ENCODE results near the gene TP53RK. TPM values are rescaled to one million over a fixed set of nuclear protein-coding genes. Genes with fewer than 3 reads are reported as not detected.

Gene TP53RK
- total and polyA plus RNA-seq, 2 of the 13 experiments (the other 11 are each of a cell fraction or from before 2014, with no cell fraction given) = 12.9 to 25.5 TPM

DNA sequence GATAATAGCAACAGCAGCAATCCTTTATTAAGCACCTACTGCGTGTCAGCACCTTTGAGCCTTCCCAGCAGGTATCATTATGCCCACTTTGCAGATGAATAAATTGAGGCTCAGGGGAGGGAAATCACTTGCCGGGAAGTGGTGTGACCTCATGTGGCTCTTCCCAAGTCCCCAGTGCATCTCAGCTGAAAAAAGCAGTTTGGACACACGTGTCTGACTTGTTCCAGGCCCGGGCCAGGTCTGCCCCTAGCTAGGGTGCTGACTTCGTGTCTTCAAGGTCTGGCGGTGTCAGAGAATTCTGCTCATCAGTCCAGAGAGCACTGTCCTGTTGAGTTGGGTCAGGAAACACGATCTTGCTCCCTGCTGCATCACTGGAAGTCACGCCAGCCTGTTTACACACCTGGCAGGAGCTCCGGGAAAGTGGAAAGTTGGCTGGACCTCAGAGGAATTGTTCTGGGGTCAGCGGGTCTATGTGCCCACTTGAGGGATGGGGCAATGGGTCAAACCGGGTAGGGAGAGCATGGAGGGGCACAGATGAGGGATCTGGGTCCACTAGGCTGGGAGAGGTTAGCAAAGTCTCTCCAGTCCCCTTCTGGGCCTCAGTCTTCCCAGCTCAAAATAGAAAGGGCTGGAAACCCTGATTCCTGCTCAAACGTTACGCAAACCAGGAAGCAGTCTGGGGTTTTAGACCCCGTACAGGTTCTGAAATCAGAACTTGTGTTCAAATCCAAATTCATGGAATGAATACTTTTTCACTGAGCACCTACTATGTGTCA is 48.5 kb downstream of the TP53RK start (continued):
- TF ChIP-seq PHF8 (CRISPR knock-in tag; IDR thresholded peaks at IDR 0.05) = no peak
- no peak for TF ChIP-seq ZNF569 (CRISPR knock-in tag; IDR thresholded peaks at IDR 0.05; ENCODE audit: borderline replicate concordance)
- TF ChIP-seq SRSF9 (IDR thresholded peaks at IDR 0.05; ENCODE audit: borderline replicate concordance, insufficient read depth, low read depth, low read length, poor library complexity, severe bottlenecking) = no peak
- TF ChIP-seq NKX3-1 (CRISPR knock-in tag; IDR thresholded peaks at IDR 0.05) = no peak
- peak; percentile 70 for TF ChIP-seq SALL1 (CRISPR knock-in tag; IDR thresholded peaks at IDR 0.05)
- TF ChIP-seq GMEB1 (CRISPR knock-in tag; IDR thresholded peaks at IDR 0.05; ENCODE audit: borderline replicate concordance) = peak; percentile 40; the same call in 1 of the 2 replicates
- no peak for TF ChIP-seq ZNF235 (CRISPR knock-in tag; IDR thresholded peaks at IDR 0.05; ENCODE audit: borderline replicate concordance)
- TF ChIP-seq, protein P1, sequence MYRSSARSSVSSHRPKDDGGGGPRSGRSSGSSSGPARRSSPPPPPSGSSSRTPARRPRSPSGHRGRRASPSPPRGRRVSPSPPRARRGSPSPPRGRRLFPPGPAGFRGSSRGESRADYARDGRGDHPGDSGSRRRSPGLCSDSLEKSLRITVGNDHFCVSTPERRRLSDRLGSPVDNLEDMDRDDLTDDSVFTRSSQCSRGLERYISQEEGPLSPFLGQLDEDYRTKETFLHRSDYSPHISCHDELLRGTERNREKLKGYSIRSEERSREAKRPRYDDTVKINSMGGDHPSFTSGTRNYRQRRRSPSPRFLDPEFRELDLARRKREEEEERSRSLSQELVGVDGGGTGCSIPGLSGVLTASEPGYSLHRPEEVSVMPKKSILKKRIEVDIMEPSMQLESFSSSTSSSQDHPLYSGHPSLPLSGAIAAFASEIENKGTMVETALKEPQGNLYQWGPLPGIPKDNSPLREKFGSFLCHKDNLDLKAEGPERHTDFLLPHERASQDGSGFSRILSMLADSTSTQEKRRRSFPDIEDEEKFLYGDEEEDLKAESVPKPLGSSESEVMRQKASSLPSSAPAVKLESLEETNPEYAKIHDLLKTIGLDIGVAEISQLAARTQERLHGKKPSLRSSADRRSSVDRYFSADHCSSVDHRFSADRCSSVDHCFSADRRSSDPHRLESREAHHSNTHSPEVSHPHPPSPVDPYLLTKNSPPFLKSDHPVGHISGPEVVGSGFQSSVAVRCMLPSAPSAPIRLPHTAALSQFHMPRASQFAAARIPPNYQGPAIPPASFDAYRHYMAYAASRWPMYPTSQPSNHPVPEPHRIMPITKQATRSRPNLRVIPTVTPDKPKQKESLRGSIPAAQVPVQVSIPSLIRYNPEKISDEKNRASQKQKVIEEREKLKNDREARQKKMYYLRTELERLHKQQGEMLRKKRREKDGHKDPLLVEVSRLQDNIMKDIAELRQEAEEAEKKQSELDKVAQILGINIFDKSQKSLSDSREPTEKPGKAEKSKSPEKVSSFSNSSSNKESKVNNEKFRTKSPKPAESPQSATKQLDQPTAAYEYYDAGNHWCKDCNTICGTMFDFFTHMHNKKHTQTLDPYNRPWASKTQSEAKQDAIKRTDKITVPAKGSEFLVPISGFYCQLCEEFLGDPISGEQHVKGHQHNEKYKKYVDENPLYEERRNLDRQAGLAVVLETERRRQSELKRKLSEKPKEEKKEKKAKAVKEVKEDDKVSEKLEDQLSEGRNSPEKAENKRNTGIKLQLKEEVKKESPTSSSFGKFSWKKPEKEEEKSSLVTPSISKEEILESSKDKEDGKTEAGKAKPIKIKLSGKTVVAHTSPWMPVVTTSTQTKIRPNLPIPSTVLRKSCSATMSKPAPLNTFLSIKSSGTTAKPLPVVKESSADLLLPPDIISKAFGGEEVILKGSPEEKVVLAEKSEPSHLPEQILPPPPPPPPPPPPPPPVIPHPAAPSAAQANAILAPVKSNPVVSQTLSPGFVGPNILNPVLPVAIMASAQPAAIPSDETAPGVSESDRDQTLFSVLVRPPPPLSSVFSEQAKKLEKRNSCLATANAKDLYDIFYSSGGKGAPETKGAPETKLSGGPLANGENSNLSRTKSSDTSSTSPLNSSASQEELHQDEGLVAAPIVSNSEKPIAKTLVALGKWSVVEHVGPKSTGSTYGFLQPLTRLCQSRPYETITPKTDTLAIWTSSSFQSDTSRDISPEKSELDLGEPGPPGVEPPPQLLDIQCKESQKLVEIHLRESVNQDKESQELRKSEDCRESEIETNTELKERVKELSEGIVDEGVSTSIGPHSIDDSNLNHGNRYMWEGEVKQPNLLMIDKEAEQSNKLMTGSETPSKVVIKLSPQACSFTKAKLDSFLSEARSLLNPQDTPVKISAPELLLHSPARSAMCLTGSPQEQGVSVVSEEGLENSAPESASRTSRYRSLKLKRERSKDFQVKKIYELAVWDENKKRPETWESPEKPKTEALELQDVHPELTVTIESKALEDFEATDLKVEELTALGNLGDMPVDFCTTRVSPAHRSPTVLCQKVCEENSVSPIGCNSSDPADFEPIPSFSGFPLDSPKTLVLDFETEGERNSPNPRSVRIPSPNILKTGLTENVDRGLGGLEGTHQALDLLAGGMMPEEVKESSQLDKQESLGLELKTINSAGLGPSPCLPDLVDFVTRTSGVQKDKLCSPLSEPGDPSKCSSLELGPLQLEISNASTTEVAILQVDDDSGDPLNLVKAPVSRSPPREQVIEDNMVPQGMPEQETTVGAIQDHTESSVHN (CRISPR knock-in tag; IDR thresholded peaks at IDR 0.05) = no peak
- TF ChIP-seq SMAD9 (CRISPR knock-in tag; IDR thresholded peaks at IDR 0.05) = 0 out of 2 replicates have a peak, but pooled peaks have one; percentile 63
- peak; percentile 95; the same call in 1 of the 2 replicates for TF ChIP-seq MTA1 (CRISPR knock-in tag; IDR thresholded peaks at IDR 0.05; ENCODE audit: borderline replicate concordance)
- TF ChIP-seq ZNF138 (CRISPR knock-in tag; IDR thresholded peaks at IDR 0.05; ENCODE audit: low read depth) = no peak
- TF ChIP-seq ATF1 (CRISPR knock-in tag; IDR thresholded peaks at IDR 0.05) = no peak
- no peak for TF ChIP-seq ZNF17 (CRISPR knock-in tag; IDR thresholded peaks at IDR 0.05)
- TF ChIP-seq RAD21 (CRISPR knock-in tag; IDR thresholded peaks at IDR 0.05) = 0 out of 2 replicates have a peak, but pooled peaks have one; percentile 18
- TF ChIP-seq ZNF253 (CRISPR knock-in tag; IDR thresholded peaks at IDR 0.05; ENCODE audit: borderline replicate concordance) = no peak
- TF ChIP-seq ATF7 (IDR thresholded peaks at IDR 0.05) = no peak
- peak; percentile 61; the same call in 1 of the 2 replicates for TF ChIP-seq ATF7 (CRISPR knock-in tag; IDR thresholded peaks at IDR 0.05)
- no peak for TF ChIP-seq SSRP1 (CRISPR knock-in tag; IDR thresholded peaks at IDR 0.05)
- no peak for TF ChIP-seq POLR2G (IDR thresholded peaks at IDR 0.05; ENCODE audit: low read depth, low read length)
- TF ChIP-seq SUZ12 (IDR thresholded peaks at IDR 0.05; ENCODE audit: low read depth, low read length) = no peak
- no peak for TF ChIP-seq ZNF382 (CRISPR knock-in tag; IDR thresholded peaks at IDR 0.05; ENCODE audit: borderline replicate concordance)
- TF ChIP-seq RFX3 (CRISPR knock-in tag; IDR thresholded peaks at IDR 0.05) = no peak

Measured in HepG2 (cell line).